ENCODE results near the gene IL6.
"Not testable (repeated sequence)": the region's sequence is repeated elsewhere in the genome, so short reads cannot be mapped to it uniquely, and the experiment has no call there.

Gene IL6

GRCh38 chr7:22708677-22709061 lies 18.3 kb upstream of the IL6 start:
- H2BK15ac ChIP-seq (ENCODE audit: low read length); H3K4me3 ChIP-seq (ENCODE audit: low read length in 2 of 2); H2AK5ac ChIP-seq (ENCODE audit: low read depth, low read length); H3K79me1 ChIP-seq (ENCODE audit: low read depth, low read length); DNase-seq (ENCODE audit: low spot score); H4K8ac ChIP-seq (ENCODE audit: low read depth, low read length); H3K27me3 ChIP-seq (ENCODE audit: control insufficient read depth in 3 of 3, insufficient read depth in 3 of 3, low read depth in 1 of 3, low read length in 3 of 3); H3K14ac ChIP-seq (ENCODE audit: low read length); H3K36me3 ChIP-seq (replicated peaks in 1 of 2; ENCODE audit: control insufficient read depth in 2 of 2, insufficient read depth in 2 of 2, low read length in 2 of 2); H2AFZ ChIP-seq (ENCODE audit: low read length); H2BK5ac ChIP-seq (ENCODE audit: low read length); H3K23ac ChIP-seq (ENCODE audit: low read depth, low read length, poor library complexity); H3K9me3 ChIP-seq (replicated peaks in 1 of 2; ENCODE audit: control insufficient read depth in 2 of 2, insufficient read depth in 1 of 2, low read depth in 1 of 2, low read length in 2 of 2); H3K4ac ChIP-seq (ENCODE audit: low read length); H3K9ac ChIP-seq (ENCODE audit: low read depth, low read length, poor library complexity); H4K91ac ChIP-seq (ENCODE audit: low read depth, low read length, poor library complexity); H3K27ac ChIP-seq (replicated peaks; ENCODE audit: low read length); H3K18ac ChIP-seq (ENCODE audit: low read length); H2BK12ac ChIP-seq (ENCODE audit: low read length); H3K4me1 ChIP-seq (ENCODE audit: control insufficient read depth in 2 of 2, insufficient read depth in 1 of 2, low read depth in 1 of 2, low read length in 2 of 2); H2BK120ac ChIP-seq (ENCODE audit: low read depth, low read length); H3K4me2 ChIP-seq (ENCODE audit: insufficient read depth, low read length, poor library complexity, severe bottlenecking): not testable (repeated sequence)
- no CpG with 5 or more reads among the region's 9 CpGs for WGBS, 2 donors (ENCODE audit: extremely low coverage in 2 of 2, insufficient read length in 2 of 2, insufficient replicate concordance in 1 of 2)

GRCh38 chr7:22709062-22709829 lies 17.8 kb upstream of the IL6 start:
- H3K4me3 ChIP-seq (ENCODE audit: low read length in 2 of 2) = not testable (repeated sequence)

GRCh38 chr7:22709857-22710256 lies 17.1 kb upstream of the IL6 start:
- WGBS, 2 donors (ENCODE audit: extremely low coverage in 2 of 2, insufficient read length in 2 of 2, insufficient replicate concordance in 1 of 2) = no CpG with 5 or more reads among the region's 4 CpGs
- no peak overlapping the region for H2BK5ac ChIP-seq (ENCODE audit: low read length)
- no peak overlapping the region for H4K91ac ChIP-seq (ENCODE audit: low read depth, low read length, poor library complexity)
- no peaks in the 10 kb centered on the region for H3K79me1 ChIP-seq (ENCODE audit: low read depth, low read length)
- H4K8ac ChIP-seq (ENCODE audit: low read depth, low read length) = no peak overlapping the region
- H3K9me3 ChIP-seq (replicated peaks in 1 of 2; ENCODE audit: control insufficient read depth in 2 of 2, insufficient read depth in 1 of 2, low read depth in 1 of 2, low read length in 2 of 2) = no peaks in the 10 kb centered on the region
- H3K9ac ChIP-seq (ENCODE audit: low read depth, low read length, poor library complexity) = no peak overlapping the region
- H3K18ac ChIP-seq (ENCODE audit: low read length) = no peak overlapping the region
- H3K27me3 ChIP-seq (ENCODE audit: control insufficient read depth in 3 of 3, insufficient read depth in 3 of 3, low read depth in 1 of 3, low read length in 3 of 3) = no peaks in the 10 kb centered on the region
- H3K36me3 ChIP-seq (replicated peaks in 1 of 2; ENCODE audit: control insufficient read depth in 2 of 2, insufficient read depth in 2 of 2, low read length in 2 of 2) = no peaks in the 10 kb centered on the region
- H2BK15ac ChIP-seq (ENCODE audit: low read length) = no peak overlapping the region
- H3K4me3 ChIP-seq (ENCODE audit: low read length in 2 of 2) = no peak overlapping the region
- H2BK12ac ChIP-seq (ENCODE audit: low read length) = no peak overlapping the region
- H2AFZ ChIP-seq (ENCODE audit: low read length) = no peak overlapping the region
- no peak overlapping the region for H3K27ac ChIP-seq (replicated peaks; ENCODE audit: low read length)
- H2AK5ac ChIP-seq (ENCODE audit: low read depth, low read length) = no peak overlapping the region
- H3K4me2 ChIP-seq (ENCODE audit: insufficient read depth, low read length, poor library complexity, severe bottlenecking) = no peak overlapping the region
- DNase-seq (ENCODE audit: low spot score) = no peak
- H2BK120ac ChIP-seq (ENCODE audit: low read depth, low read length) = no peak overlapping the region
- H3K4ac ChIP-seq (ENCODE audit: low read length) = no peak overlapping the region
- H3K23ac ChIP-seq (ENCODE audit: low read depth, low read length, poor library complexity) = no peak overlapping the region
- H3K14ac ChIP-seq (ENCODE audit: low read length) = no peak overlapping the region
- peaks cover 0 to 6% of the 10 kb centered on the region in 2 donors for H3K4me1 ChIP-seq (ENCODE audit: control insufficient read depth in 2 of 2, insufficient read depth in 1 of 2, low read depth in 1 of 2, low read length in 2 of 2)

More at GRCh38 chr7:22709062-22709829, 17.8 kb upstream of the IL6 start:
- not testable (repeated sequence) for H2AFZ ChIP-seq (ENCODE audit: low read length); DNase-seq (ENCODE audit: low spot score); H3K79me1 ChIP-seq (ENCODE audit: low read depth, low read length); H3K18ac ChIP-seq (ENCODE audit: low read length); H3K36me3 ChIP-seq (replicated peaks in 1 of 2; ENCODE audit: control insufficient read depth in 2 of 2, insufficient read depth in 2 of 2, low read length in 2 of 2); H3K4me2 ChIP-seq (ENCODE audit: insufficient read depth, low read length, poor library complexity, severe bottlenecking); H3K4me1 ChIP-seq (ENCODE audit: control insufficient read depth in 2 of 2, insufficient read depth in 1 of 2, low read depth in 1 of 2, low read length in 2 of 2); H2BK5ac ChIP-seq (ENCODE audit: low read length); H4K91ac ChIP-seq (ENCODE audit: low read depth, low read length, poor library complexity); H2BK12ac ChIP-seq (ENCODE audit: low read length); H3K27ac ChIP-seq (replicated peaks; ENCODE audit: low read length); H2AK5ac ChIP-seq (ENCODE audit: low read depth, low read length); H2BK120ac ChIP-seq (ENCODE audit: low read depth, low read length); H4K8ac ChIP-seq (ENCODE audit: low read depth, low read length); H3K23ac ChIP-seq (ENCODE audit: low read depth, low read length, poor library complexity); H3K4ac ChIP-seq (ENCODE audit: low read length); H3K27me3 ChIP-seq (ENCODE audit: control insufficient read depth in 3 of 3, insufficient read depth in 3 of 3, low read depth in 1 of 3, low read length in 3 of 3); H3K9me3 ChIP-seq (replicated peaks in 1 of 2; ENCODE audit: control insufficient read depth in 2 of 2, insufficient read depth in 1 of 2, low read depth in 1 of 2, low read length in 2 of 2); H3K14ac ChIP-seq (ENCODE audit: low read length); H2BK15ac ChIP-seq (ENCODE audit: low read length)
- H3K9ac ChIP-seq (ENCODE audit: low read depth, low read length, poor library complexity) = peak overlapping the region; percentile 25
- no CpG with 5 or more reads among the region's 14 CpGs for WGBS, 2 donors (ENCODE audit: extremely low coverage in 2 of 2, insufficient read length in 2 of 2, insufficient replicate concordance in 1 of 2)

- Histone ChIP-seq H4K91ac (ENCODE audit: low read depth, low read length, poor library complexity) (no peak overlapping the region), H2BK15ac (ENCODE audit: low read length) (no peak overlapping the region), H3K36me3 (replicated peaks in 1 of 2; ENCODE audit: control insufficient read depth in 2 of 2, insufficient read depth in 2 of 2, low read length in 2 of 2) (no peaks in the 10 kb centered on the region), H3K14ac (ENCODE audit: low read length) (no peak overlapping the region), H3K27ac (replicated peaks; ENCODE audit: low read length) (no peak overlapping the region), H3K27me3 (ENCODE audit: control insufficient read depth in 3 of 3, insufficient read depth in 3 of 3, low read depth in 1 of 3, low read length in 3 of 3) (no peaks in the 10 kb centered on the region), H3K4me3 (ENCODE audit: low read length in 2 of 2) (no peak overlapping the region), H2AK5ac (ENCODE audit: low read depth, low read length) (no peak overlapping the region), H3K4me2 (ENCODE audit: insufficient read depth, low read length, poor library complexity, severe bottlenecking) (no peak overlapping the region), H4K8ac (ENCODE audit: low read depth, low read length) (no peak overlapping the region), H3K4ac (ENCODE audit: low read length) (no peak overlapping the region), H3K9me3 (replicated peaks in 1 of 2; ENCODE audit: control insufficient read depth in 2 of 2, insufficient read depth in 1 of 2, low read depth in 1 of 2, low read length in 2 of 2) (no peaks in the 10 kb centered on the region), H2BK12ac (ENCODE audit: low read length) (no peak overlapping the region), H3K79me1 (ENCODE audit: low read depth, low read length) (no peaks in the 10 kb centered on the region), H3K4me1 (ENCODE audit: control insufficient read depth in 2 of 2, insufficient read depth in 1 of 2, low read depth in 1 of 2, low read length in 2 of 2) (peaks cover 0 to 6% of the 10 kb centered on the region in 2 donors), H2BK120ac (ENCODE audit: low read depth, low read length) (no peak overlapping the region), H3K23ac (ENCODE audit: low read depth, low read length, poor library complexity) (no peak overlapping the region), H3K9ac (ENCODE audit: low read depth, low read length, poor library complexity) (no peak overlapping the region), H2AFZ (ENCODE audit: low read length) (no peak overlapping the region), H2BK5ac (ENCODE audit: low read length) (no peak overlapping the region), H3K18ac (ENCODE audit: low read length) (no peak overlapping the region)
- WGBS, 2 donors (ENCODE audit: extremely low coverage in 2 of 2, insufficient read length in 2 of 2, insufficient replicate concordance in 1 of 2) = no CpG with 5 or more reads among the region's 1 CpG
- no peak for DNase-seq (ENCODE audit: low spot score)
These were observed 14.0 kb upstream of the IL6 start for GRCh38 chr7:22712999-22713398.

Data from neuronal stem cell (in vitro differentiated cells).